Endothelial cell of hepatic sinusoid (primary cell): ENCODE data around the gene EME2.

Experiments used
- in situ Hi-C: cut with HindIII; loops from 2 replicates; pipeline ENCODE4 v1.10.0; 2017; ENCODE audit warnings: low sequenced_read_pairs

The EME2 gene

GRCh38 chr16:1817276-1817589 is 44.6 kb downstream of the EME2 start:
- in situ Hi-C loops, result no loop called here

- in situ Hi-C loops, result no loop called here
Measured at GRCh38 chr16:1817716-1818115, 45.1 kb downstream of the EME2 start.

- in situ Hi-C loops, result no loop called here
Measured at GRCh38 chr16:1818204-1818872, 45.7 kb downstream of the EME2 start.

GRCh38 chr16:1818873-1819525 is 46.4 kb downstream of the EME2 start:
- in situ Hi-C loops, result no loop called here

- in situ Hi-C loops, result no loop called here
Measured at GRCh38 chr16:1819611-1820010, 47.0 kb downstream of the EME2 start.

GRCh38 chr16:1820096-1820945 is 47.7 kb downstream of the EME2 start:
- in situ Hi-C loops, result no loop called here

GRCh38 chr16:1820946-1821290 is 48.3 kb downstream of the EME2 start:
- in situ Hi-C loops, result no loop called here

- in situ Hi-C loops, result no loop called here
Measured at GRCh38 chr16:1821861-1822611, 49.4 kb downstream of the EME2 start.

GRCh38 chr16:1822801-1823200 is 50.2 kb downstream of the EME2 start:
- in situ Hi-C loops, result no loop called here

- in situ Hi-C loops, result no loop called here
Measured at GRCh38 chr16:1823821-1824220, 51.2 kb downstream of the EME2 start.

- in situ Hi-C loops, result no loop called here
Measured at GRCh38 chr16:1825381-1825863, 52.8 kb downstream of the EME2 start.
